ENCODE data around the gene CCDC190.
A peak's percentile ranks its signal among the peaks of the same experiment; 100 is the strongest.
"Not testable (repeated sequence)": the region's sequence is repeated elsewhere in the genome, so short reads cannot be mapped to it uniquely, and the experiment has no call there.

The CCDC190 gene

DNA sequence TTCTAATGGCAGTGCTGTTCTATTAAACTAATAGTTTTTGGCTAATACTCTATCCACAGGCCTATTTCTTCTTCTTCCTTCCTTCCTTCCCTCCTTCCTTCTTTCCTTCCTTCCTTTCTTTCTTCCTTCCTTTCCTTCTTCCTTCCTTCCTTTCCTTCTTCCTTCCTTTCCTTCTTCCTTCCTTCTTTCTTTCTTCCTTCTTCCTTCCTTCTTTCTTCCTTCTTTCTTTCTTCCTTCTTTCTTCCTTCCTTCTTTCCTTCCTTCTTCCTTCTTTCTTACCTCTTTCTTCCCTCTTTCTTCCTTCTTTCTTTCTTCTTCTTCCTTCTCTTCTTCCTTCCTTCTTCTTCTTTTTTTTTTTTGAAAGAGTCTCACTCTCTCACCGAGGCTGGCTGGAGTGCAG is 31.7 kb downstream of the CCDC190 start:
- Histone ChIP-seq H3K9me3 (ENCODE audit: control insufficient read depth in 1 of 2, low read length in 2 of 2) (peaks cover 0 to 5% of the 10 kb centered on the region in 2 donors), H3K27ac (ENCODE audit: low read length) (no peak overlapping the region), H3K27me3 (ENCODE audit: low read depth, low read length) (no peaks in the 10 kb centered on the region), H3K36me3 (ENCODE audit: control insufficient read depth in 1 of 2, insufficient read depth in 2 of 2, low read length in 2 of 2) (no peaks in the 10 kb centered on the region), H3K4me1 (ENCODE audit: control insufficient read depth in 1 of 2, insufficient read depth in 2 of 2, low read length in 2 of 2) (no peaks in the 10 kb centered on the region), H3K4me3 (ENCODE audit: low read depth in 1 of 2, low read length in 2 of 2) (no peak overlapping the region)

DNA sequence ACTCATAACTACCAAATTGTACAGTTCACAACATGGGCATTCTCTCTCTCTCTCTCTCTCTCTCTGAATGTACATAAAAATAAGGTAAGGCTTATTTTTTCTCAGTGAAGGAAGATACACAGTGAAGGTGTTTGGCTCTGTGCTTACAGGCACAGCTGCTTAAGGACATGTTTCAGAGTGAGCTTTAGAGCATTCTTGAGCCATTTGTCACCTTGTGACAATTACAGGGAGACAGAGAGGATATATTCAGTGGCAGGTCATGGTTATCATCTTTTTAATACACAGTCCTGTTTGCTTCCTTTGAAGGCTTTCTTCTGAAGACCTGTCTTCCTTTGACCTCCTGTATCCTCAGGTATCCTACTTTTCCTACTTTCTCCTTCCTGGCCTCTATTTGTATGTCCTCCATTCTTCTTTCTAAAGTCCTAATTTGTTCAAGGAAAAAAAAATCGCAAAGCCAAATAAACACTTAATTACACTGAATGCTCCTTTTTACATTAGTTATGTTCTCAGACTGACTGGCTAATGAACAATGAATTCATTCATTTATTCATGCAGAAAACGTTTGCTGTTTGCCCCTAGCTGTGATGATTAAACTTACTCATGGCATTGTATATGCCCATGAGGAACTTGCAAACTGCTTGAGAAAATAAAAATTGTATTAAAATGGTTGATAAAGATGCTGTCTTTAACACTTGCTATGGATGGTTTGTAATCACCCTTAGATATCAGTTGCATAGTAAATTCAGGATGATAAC is 37.0 kb downstream of the CCDC190 start:
- H3K9me3 ChIP-seq (ENCODE audit: control insufficient read depth in 1 of 2, low read length in 2 of 2), result peaks cover 0 to 5% of the 10 kb centered on the region in 2 donors
- peaks cover 0 to 9% of the 10 kb centered on the region in 2 donors for H3K4me1 ChIP-seq (ENCODE audit: control insufficient read depth in 1 of 2, insufficient read depth in 2 of 2, low read length in 2 of 2)
- H3K4me3 ChIP-seq (ENCODE audit: low read depth in 1 of 2, low read length in 2 of 2), result no peak overlapping the region
- H3K27ac ChIP-seq (ENCODE audit: low read length), result no peak overlapping the region
- peaks cover 7% of the 10 kb centered on the region for H3K27me3 ChIP-seq (ENCODE audit: low read depth, low read length)
- no peaks in the 10 kb centered on the region for H3K36me3 ChIP-seq (ENCODE audit: control insufficient read depth in 1 of 2, insufficient read depth in 2 of 2, low read length in 2 of 2)

- no peak overlapping the region for H3K4me3 ChIP-seq (ENCODE audit: low read depth in 1 of 2, low read length in 2 of 2)
- H3K27ac ChIP-seq (ENCODE audit: low read length), result no peak overlapping the region
- H3K4me1 ChIP-seq (ENCODE audit: control insufficient read depth in 1 of 2, insufficient read depth in 2 of 2, low read length in 2 of 2), result peaks cover 0 to 9% of the 10 kb centered on the region in 2 donors
- H3K27me3 ChIP-seq (ENCODE audit: low read depth, low read length), result peaks cover 7% of the 10 kb centered on the region
- H3K9me3 ChIP-seq (ENCODE audit: control insufficient read depth in 1 of 2, low read length in 2 of 2), result peaks cover 0 to 5% of the 10 kb centered on the region in 2 donors
- H3K36me3 ChIP-seq (ENCODE audit: control insufficient read depth in 1 of 2, insufficient read depth in 2 of 2, low read length in 2 of 2), result no peaks in the 10 kb centered on the region
Observed at GRCh38 chr1:162823231-162823630, 37.7 kb downstream of the CCDC190 start.

DNA sequence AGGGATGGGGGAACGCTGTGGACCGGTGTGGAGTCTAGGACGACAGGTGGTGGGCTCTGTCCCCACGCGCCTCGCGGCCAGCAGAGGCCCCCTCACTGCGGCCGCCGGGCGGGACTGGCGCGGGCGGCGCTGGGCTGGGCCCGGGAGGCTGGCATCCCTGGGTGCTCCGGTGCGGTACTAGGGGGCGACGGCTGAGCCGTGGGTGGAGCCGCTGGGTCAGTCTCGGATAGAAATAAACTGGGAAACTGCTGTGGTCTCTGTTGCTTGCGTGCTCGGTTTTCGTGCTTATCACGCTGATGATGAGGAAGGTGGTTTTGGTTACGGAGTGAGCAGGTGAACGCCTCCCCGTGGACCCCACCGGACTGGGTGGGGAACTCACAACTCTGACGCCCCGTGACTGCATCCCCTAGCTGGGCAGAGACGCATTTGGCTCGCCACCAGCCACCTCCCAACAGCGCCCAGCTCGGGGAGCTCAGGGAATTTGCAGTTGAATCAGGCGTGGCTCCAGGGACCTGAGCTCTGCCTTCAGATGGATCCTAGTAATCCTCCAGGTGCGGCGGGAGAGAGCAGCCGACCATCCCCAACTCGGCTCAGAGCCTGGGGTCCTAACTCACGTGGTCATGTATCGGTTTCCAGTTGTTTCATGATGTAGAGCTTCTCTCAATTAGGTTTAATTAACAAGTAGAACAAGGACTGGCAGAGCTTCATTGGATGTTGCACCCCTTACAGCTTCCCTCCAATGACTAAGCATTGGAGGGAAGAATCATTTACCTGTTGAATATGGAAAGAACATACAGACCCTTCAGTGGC is 38.4 kb downstream of the CCDC190 start:
- H3K4me3 ChIP-seq (ENCODE audit: low read depth in 1 of 2, low read length in 2 of 2), result peak overlapping the region; percentile 54 to 63
- H3K27me3 ChIP-seq (ENCODE audit: low read depth, low read length), result peaks cover 7% of the 10 kb centered on the region
- H3K36me3 ChIP-seq (ENCODE audit: control insufficient read depth in 1 of 2, insufficient read depth in 2 of 2, low read length in 2 of 2), result no peaks in the 10 kb centered on the region
- H3K27ac ChIP-seq (ENCODE audit: low read length), result no peak overlapping the region
- H3K9me3 ChIP-seq (ENCODE audit: control insufficient read depth in 1 of 2, low read length in 2 of 2), result peaks cover 0 to 5% of the 10 kb centered on the region in 2 donors
- H3K4me1 ChIP-seq (ENCODE audit: control insufficient read depth in 1 of 2, insufficient read depth in 2 of 2, low read length in 2 of 2), result peaks cover 0 to 9% of the 10 kb centered on the region in 2 donors

DNA sequence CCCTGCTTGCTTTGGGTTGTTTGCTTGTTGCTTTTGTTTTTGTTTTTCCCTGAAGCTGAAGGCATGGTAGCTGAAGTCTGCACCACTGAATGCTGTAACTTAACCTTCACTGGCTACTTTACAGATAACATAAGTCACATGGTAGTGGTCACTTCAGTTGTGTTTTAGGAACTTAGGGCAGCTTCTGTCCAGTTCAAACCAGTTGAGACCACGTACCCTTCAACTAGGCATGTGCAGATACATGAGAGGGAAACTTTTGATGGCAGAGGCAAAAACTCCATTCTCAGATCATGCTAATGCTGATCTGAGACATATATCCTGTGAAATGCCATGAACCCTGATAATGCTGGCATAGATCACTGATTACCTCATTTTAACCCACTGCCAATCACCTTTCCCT is 42.3 kb downstream of the CCDC190 start:
- H3K36me3 ChIP-seq (ENCODE audit: control insufficient read depth in 1 of 2, insufficient read depth in 2 of 2, low read length in 2 of 2); H3K27ac ChIP-seq (ENCODE audit: low read length); H3K27me3 ChIP-seq (ENCODE audit: low read depth, low read length); H3K4me3 ChIP-seq (ENCODE audit: low read depth in 1 of 2, low read length in 2 of 2); H3K4me1 ChIP-seq (ENCODE audit: control insufficient read depth in 1 of 2, insufficient read depth in 2 of 2, low read length in 2 of 2); H3K9me3 ChIP-seq (ENCODE audit: control insufficient read depth in 1 of 2, low read length in 2 of 2): not testable (repeated sequence)

DNA sequence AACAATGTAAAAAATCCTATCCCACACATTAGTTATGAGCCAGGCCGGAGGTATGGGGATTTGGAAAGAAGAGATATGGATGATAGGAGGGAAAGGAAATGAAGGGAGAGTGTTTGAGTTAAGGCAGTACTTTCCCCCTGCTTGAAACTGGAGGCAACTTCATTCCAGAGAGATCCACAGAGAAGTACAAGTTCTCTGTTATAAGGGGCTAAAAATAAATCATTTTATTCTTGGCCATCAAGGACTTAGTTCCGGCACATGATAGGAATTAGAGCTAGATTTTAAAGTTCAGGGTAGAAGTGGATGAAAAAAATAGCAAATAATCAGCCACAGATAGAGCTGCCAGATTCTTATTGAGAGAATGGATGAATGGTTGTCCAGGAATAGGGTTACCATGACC is 42.8 kb downstream of the CCDC190 start:
- not testable (repeated sequence) for H3K36me3 ChIP-seq (ENCODE audit: control insufficient read depth in 1 of 2, insufficient read depth in 2 of 2, low read length in 2 of 2); H3K9me3 ChIP-seq (ENCODE audit: control insufficient read depth in 1 of 2, low read length in 2 of 2); H3K27ac ChIP-seq (ENCODE audit: low read length); H3K4me1 ChIP-seq (ENCODE audit: control insufficient read depth in 1 of 2, insufficient read depth in 2 of 2, low read length in 2 of 2); H3K4me3 ChIP-seq (ENCODE audit: low read depth in 1 of 2, low read length in 2 of 2); H3K27me3 ChIP-seq (ENCODE audit: low read depth, low read length)

DNA sequence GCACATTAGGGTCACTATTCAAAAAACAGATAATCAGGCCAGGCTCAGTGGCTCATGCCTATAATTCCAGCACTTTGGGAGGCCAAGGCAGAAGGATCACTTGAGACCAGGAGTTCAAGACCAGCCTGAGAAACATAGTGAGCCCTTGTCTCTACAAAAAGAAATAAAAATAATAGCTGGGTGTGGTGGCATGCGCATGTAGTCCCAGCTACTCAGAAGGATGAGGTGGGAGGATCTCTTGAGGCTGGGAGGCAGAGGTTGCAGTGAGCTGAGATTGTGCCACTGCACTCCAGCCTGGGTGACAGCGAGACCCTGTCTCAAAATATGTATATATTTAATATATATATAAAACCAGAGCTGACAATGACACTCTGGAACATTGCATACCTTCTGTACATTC is 48.6 kb downstream of the CCDC190 start:
- not testable (repeated sequence) for H3K4me1 ChIP-seq (ENCODE audit: control insufficient read depth in 1 of 2, insufficient read depth in 2 of 2, low read length in 2 of 2); H3K27me3 ChIP-seq (ENCODE audit: low read depth, low read length); H3K36me3 ChIP-seq (ENCODE audit: control insufficient read depth in 1 of 2, insufficient read depth in 2 of 2, low read length in 2 of 2); H3K27ac ChIP-seq (ENCODE audit: low read length); H3K4me3 ChIP-seq (ENCODE audit: low read depth in 1 of 2, low read length in 2 of 2); H3K9me3 ChIP-seq (ENCODE audit: control insufficient read depth in 1 of 2, low read length in 2 of 2)

DNA sequence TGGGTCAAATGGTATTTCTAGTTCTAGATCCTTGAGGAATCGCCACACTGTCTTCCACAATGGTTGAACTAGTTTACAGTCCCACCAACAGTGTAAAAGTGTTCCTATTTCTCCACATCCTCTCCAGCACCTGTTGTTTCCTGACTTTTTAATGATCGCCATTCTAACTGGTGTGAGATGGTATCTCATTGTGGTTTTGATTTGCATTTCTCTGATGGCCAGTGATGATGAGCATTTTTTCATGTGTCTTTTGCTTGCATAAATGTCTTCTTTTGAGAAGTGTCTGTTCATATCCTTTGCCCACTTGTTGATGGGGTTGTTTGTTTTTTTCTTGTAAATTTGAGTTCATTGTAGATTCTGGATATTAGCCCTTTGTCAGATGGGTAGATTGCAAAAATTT is 53.5 kb downstream of the CCDC190 start:
- not testable (repeated sequence) for H3K4me3 ChIP-seq (ENCODE audit: low read depth in 1 of 2, low read length in 2 of 2)

More for the DNA sequence above, 53.5 kb downstream of the CCDC190 start:
- H3K4me1 ChIP-seq (ENCODE audit: control insufficient read depth in 1 of 2, insufficient read depth in 2 of 2, low read length in 2 of 2); H3K9me3 ChIP-seq (ENCODE audit: control insufficient read depth in 1 of 2, low read length in 2 of 2); H3K27ac ChIP-seq (ENCODE audit: low read length); H3K27me3 ChIP-seq (ENCODE audit: low read depth, low read length): not testable (repeated sequence)
- peaks cover 0 to 15% of the 10 kb centered on the region in 2 donors for H3K36me3 ChIP-seq (ENCODE audit: control insufficient read depth in 1 of 2, insufficient read depth in 2 of 2, low read length in 2 of 2)
